Glutamatergic neuron (in vitro differentiated cells): ENCODE results near the gene FAM13C. TPM values are rescaled to one million over a fixed set of nuclear protein-coding genes. Genes with fewer than 3 reads are reported as not detected.

Source experiments
- DNase-seq: peaks from one replicate; pipeline ENCODE4 v3.0.0; 2022
- H3K27ac Mint-ChIP-seq: one replicate; pipeline ENCODE4 v1.8.0; 2020; ENCODE audit warnings: mild to moderate bottlenecking, mixed read lengths, inconsistent platforms; ENCODE audit not compliant: unreplicated experiment
- H3K27me3 Mint-ChIP-seq: one replicate; pipeline ENCODE4 v1.8.0; 2020; ENCODE audit warnings: mild to moderate bottlenecking, moderate library complexity, mixed read lengths, inconsistent platforms; ENCODE audit not compliant: unreplicated experiment
- H3K36me3 Mint-ChIP-seq: one replicate; pipeline ENCODE4 v1.8.0; 2020; ENCODE audit warnings: mild to moderate bottlenecking, mixed read lengths, inconsistent platforms; ENCODE audit not compliant: unreplicated experiment
- H3K4me1 Mint-ChIP-seq: one replicate; pipeline ENCODE4 v1.8.0; 2020; ENCODE audit warnings: mild to moderate bottlenecking, low read depth, mixed read lengths, inconsistent platforms; ENCODE audit not compliant: unreplicated experiment
- H3K4me3 Mint-ChIP-seq: one replicate; pipeline ENCODE4 v1.8.0; 2020; ENCODE audit warnings: mild to moderate bottlenecking, mixed read lengths, inconsistent platforms; ENCODE audit not compliant: unreplicated experiment
- H3K9me3 Mint-ChIP-seq: one replicate; pipeline ENCODE4 v1.8.0; 2020; ENCODE audit warnings: mild to moderate bottlenecking, moderate library complexity, mixed read lengths, inconsistent platforms; ENCODE audit not compliant: unreplicated experiment
- total RNA-seq: library from RNA; stranded (reverse); fragmentation: NEBNext Ultra II Directional; extraction: Animal tissue kit (Norgen Biotek cat#: 25700); gene quantifications from one replicate; pipeline ENCODE4 v1.2.1, GENCODE V29; 2021; ENCODE audit not compliant: unreplicated experiment
- TF ChIP-seq, protein P1 (sequence below): fragments of 200-600 bp; sonication (generic); IDR thresholded peaks from one replicate; pipeline ENCODE4 v1.5.0; 2021; ENCODE audit not compliant: partially characterized antibody, unreplicated experiment

The FAM13C gene
- total RNA-seq, 1 donor from 2014 or later = 17.8 TPM

DNA sequence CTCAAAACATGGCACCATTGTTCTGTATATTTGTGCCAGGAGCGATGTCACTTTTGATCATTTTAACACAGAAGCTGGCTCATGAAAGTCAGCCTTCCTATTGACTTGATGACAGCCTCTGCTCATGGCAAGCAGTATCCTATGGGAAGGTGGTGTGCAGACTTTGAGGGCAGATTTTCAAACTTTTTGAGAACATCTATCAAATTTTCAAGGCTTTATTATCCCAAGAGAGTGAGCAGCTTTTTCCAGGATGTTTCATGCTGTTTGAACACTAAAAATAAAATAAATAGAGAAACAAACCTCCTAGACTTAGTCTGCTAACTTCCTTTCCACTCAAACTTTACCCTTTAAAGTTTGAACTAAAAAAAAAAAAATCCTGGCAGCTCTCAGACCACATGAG is 20.3 kb downstream of the FAM13C start:
- no peaks in the 10 kb centered on the region for H3K27me3 Mint-ChIP-seq
- peaks cover 3% of the 10 kb centered on the region for H3K9me3 Mint-ChIP-seq
- peaks cover 2% of the 10 kb centered on the region for H3K4me1 Mint-ChIP-seq
- TF ChIP-seq, protein P1, sequence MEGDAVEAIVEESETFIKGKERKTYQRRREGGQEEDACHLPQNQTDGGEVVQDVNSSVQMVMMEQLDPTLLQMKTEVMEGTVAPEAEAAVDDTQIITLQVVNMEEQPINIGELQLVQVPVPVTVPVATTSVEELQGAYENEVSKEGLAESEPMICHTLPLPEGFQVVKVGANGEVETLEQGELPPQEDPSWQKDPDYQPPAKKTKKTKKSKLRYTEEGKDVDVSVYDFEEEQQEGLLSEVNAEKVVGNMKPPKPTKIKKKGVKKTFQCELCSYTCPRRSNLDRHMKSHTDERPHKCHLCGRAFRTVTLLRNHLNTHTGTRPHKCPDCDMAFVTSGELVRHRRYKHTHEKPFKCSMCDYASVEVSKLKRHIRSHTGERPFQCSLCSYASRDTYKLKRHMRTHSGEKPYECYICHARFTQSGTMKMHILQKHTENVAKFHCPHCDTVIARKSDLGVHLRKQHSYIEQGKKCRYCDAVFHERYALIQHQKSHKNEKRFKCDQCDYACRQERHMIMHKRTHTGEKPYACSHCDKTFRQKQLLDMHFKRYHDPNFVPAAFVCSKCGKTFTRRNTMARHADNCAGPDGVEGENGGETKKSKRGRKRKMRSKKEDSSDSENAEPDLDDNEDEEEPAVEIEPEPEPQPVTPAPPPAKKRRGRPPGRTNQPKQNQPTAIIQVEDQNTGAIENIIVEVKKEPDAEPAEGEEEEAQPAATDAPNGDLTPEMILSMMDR = no peak
- no peak overlapping the region for H3K27ac Mint-ChIP-seq
- H3K4me3 Mint-ChIP-seq = no peak overlapping the region
- H3K36me3 Mint-ChIP-seq = no peaks in the 10 kb centered on the region
- no peak for DNase-seq

DNA sequence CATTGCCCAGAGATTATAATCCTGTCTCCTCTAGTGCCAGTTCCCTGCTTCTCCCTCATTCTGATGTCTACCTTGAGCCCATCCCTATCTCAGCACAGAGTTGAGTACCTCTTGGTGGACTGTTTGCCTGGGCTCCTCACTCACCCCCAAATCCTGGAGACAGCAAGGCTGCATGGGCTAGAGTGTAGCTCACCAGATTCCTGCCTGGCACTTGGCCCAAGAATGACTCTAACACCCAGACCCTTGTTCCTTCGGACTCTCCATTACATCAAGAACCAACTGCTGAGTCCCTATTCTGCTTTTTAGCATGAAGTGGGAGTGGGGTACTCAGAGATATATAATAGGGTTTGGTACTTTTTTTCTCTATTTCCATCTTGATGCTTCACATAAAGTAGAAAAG is 22.1 kb downstream of the FAM13C start:
- no peaks in the 10 kb centered on the region for H3K27me3 Mint-ChIP-seq
- peaks cover 3% of the 10 kb centered on the region for H3K9me3 Mint-ChIP-seq
- no peaks in the 10 kb centered on the region for H3K4me1 Mint-ChIP-seq
- no peak overlapping the region for H3K27ac Mint-ChIP-seq
- H3K4me3 Mint-ChIP-seq = no peak overlapping the region
- H3K36me3 Mint-ChIP-seq = no peaks in the 10 kb centered on the region
- TF ChIP-seq, protein P1 = no peak
- DNase-seq = no peak

DNA sequence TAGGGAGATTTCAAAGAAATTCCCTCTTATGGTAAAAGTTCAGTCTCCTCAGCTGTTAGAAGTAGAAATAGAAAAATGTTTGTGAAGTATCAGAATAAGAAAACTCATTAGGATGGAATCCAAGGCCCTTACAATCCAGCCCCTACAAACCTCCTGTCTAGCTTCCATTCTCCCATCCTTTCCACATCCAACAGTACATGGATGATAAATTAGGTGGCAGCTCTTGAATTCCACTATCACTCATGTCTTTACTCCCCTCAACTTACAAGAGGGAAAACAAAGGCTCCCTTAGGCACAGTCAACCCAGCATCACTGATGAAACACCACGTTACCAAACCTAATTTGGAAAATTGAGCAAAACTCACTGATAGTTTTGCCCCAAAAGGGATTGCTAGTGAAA is 23.0 kb downstream of the FAM13C start:
- DNase-seq = no peak
- no peaks in the 10 kb centered on the region for H3K4me1 Mint-ChIP-seq
- TF ChIP-seq, protein P1 = no peak
- no peaks in the 10 kb centered on the region for H3K36me3 Mint-ChIP-seq
- peaks cover under 1% of the 10 kb centered on the region for H3K9me3 Mint-ChIP-seq
- no peak overlapping the region for H3K27ac Mint-ChIP-seq
- H3K4me3 Mint-ChIP-seq = no peak overlapping the region
- H3K27me3 Mint-ChIP-seq = no peaks in the 10 kb centered on the region

DNA sequence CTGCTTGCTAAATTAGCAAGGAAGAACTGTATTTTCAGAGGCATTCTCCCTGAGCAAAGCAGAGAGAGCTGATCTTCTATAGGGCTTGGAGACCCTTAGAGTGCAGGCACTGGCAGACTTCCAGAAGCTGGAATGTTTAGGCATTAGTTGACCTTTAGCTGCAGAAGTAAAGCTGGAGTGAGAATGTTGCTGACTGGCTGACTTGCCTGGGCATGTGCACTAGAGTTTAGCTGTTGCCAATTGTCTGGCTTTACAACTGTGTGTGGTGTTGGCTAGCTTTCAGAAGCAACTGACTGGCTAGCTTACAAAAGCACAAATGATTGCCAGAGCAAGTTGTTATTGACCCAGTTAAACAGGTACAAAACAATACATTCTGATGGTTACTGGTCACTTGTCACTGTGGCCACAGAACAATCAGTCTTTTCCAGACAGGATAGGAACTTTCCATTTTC is 25.1 kb downstream of the FAM13C start:
- Mint-ChIP-seq H3K9me3 (no peaks in the 10 kb centered on the region), H3K4me3 (no peak overlapping the region), H3K27me3 (no peaks in the 10 kb centered on the region), H3K36me3 (no peaks in the 10 kb centered on the region), H3K27ac (no peak overlapping the region), H3K4me1 (no peaks in the 10 kb centered on the region)
- DNase-seq = no peak
- TF ChIP-seq, protein P1 = no peak

DNA sequence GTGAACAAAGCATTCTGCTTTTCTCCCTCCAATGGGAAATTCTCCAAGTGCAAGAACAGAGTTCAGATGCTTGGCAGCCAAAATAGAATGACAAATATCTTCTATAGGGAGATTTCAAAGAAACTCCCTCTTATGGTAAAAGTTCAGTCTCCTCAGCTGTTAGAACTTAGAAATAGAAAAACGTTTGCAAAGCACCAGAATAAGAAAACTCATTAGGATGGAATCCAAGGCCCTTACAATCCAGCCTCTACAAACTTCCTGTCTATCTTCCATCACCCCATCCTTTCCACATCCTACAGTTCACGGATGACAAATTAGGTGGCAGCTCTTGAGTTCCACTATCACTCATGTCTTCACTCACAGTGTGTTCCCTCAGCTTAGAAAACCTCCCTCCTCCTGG is 25.7 kb downstream of the FAM13C start:
- no peak for DNase-seq

More for the DNA sequence above, 25.7 kb downstream of the FAM13C start:
- H3K27ac Mint-ChIP-seq = no peak overlapping the region
- no peaks in the 10 kb centered on the region for H3K36me3 Mint-ChIP-seq
- TF ChIP-seq, protein P1 = no peak
- H3K4me3 Mint-ChIP-seq = no peak overlapping the region
- H3K9me3 Mint-ChIP-seq = no peaks in the 10 kb centered on the region
- H3K27me3 Mint-ChIP-seq = no peaks in the 10 kb centered on the region
- H3K4me1 Mint-ChIP-seq = no peaks in the 10 kb centered on the region
